T-cell (primary cell): Measurements from ENCODE around the gene TSPEAR. TPM values are rescaled to one million over a fixed set of nuclear protein-coding genes. Genes with fewer than 3 reads are reported as not detected.

Experiments
- ATAC-seq, 4 experiments: fragments of 200-7000 bp in 3 of 4; fragments of 150-1000 bp in 1 of 4; cut with Tn5 transposase; replicated peaks in 1 of 4; 1 replicate in 3 of 4; 2 replicates in 1 of 4; pipeline ENCODE4 v1.10.0; 2021; ENCODE audit warnings: moderate library complexity in 3 of 4, mild to moderate bottlenecking in 2 of 4, moderate number of reproducible peaks in 1 of 4
- CTCF ChIA-PET, 2 donors: fragments of 300-600 bp; sonication (Branson Sonifier 250); formaldehyde crosslinking; loops; one replicate each; lab custom pipeline; 2022; ENCODE audit warnings: antibody characterized with exemption in 2 of 2; lab: Charles Lee
- POLR2A ChIA-PET, 2 donors: fragments of 300-600 bp; sonication (Branson Sonifier 250); formaldehyde crosslinking; loops; one replicate each; lab custom pipeline; 2022; ENCODE audit warnings: antibody characterized with exemption in 2 of 2; lab: Charles Lee
- DNase-seq, 35 experiments: peaks; one replicate each; pipeline versions ENCODE4 v3.0.0 to v3.0.0-alpha.2; 2013 to 2023
- H3K27ac ChIP-seq: one replicate; pipeline ENCODE4 v1.5.1; 2013; ENCODE audit warnings: low read length
- H3K27me3 ChIP-seq, 2 experiments: replicated peaks in 1 of 2; 1 replicate in 1 of 2; 2 replicates in 1 of 2; pipeline versions ENCODE4 v1.6.1 to v1.7.0; 2013; ENCODE audit warnings: low read length in 1 of 2, mixed read lengths in 1 of 2; ENCODE audit not compliant: control insufficient read depth in 2 of 2, insufficient read depth in 2 of 2; ENCODE audit errors: extremely low read depth in 1 of 2
- H3K36me3 ChIP-seq, 2 donors: 1 replicate in 1 of 2; 2 replicates in 1 of 2; pipeline versions ENCODE4 v1.6.1 to v1.7.0; 2013; ENCODE audit warnings: low read length in 1 of 2; ENCODE audit not compliant: control insufficient read depth in 2 of 2, insufficient read depth in 1 of 2; ENCODE audit errors: extremely low read depth in 1 of 2
- H3K4me1 ChIP-seq, 2 experiments: 1 replicate in 1 of 2; 2 replicates in 1 of 2; pipeline versions ENCODE4 v1.6.1 to v1.7.0; 2013; ENCODE audit warnings: low read length in 2 of 2, mixed read lengths in 1 of 2; ENCODE audit not compliant: insufficient read depth in 2 of 2, control insufficient read depth in 1 of 2; ENCODE audit errors: extremely low read depth in 1 of 2
- H3K4me3 ChIP-seq, 2 donors: 1 replicate in 1 of 2; 2 replicates in 1 of 2; pipeline versions ENCODE4 v1.5.1 to v1.7.0; 2013; ENCODE audit warnings: mild to moderate bottlenecking in 2 of 2, low read length in 1 of 2, moderate library complexity in 1 of 2; ENCODE audit not compliant: control insufficient read depth in 1 of 2; ENCODE audit errors: extremely low read depth in 1 of 2
- H3K9me3 ChIP-seq: 2 replicates; pipeline ENCODE4 v1.7.0; 2013
- H3K27ac Mint-ChIP-seq, 2 donors: one replicate each; pipeline ENCODE4 v1.8.0; 2020 to 2021; ENCODE audit warnings: mild to moderate bottlenecking in 2 of 2, mixed read lengths in 2 of 2
- H3K27me3 Mint-ChIP-seq, 2 donors: one replicate each; pipeline ENCODE4 v1.8.0; 2021 to 2022; ENCODE audit warnings: mixed read lengths in 2 of 2
- H3K36me3 Mint-ChIP-seq: one replicate; pipeline ENCODE4 v1.8.0; 2021; ENCODE audit warnings: mixed read lengths
- H3K4me1 Mint-ChIP-seq, 3 donors: one replicate each; pipeline ENCODE4 v1.8.0; 2020 to 2022; ENCODE audit warnings: mixed read lengths in 3 of 3, mild to moderate bottlenecking in 1 of 3
- H3K4me3 Mint-ChIP-seq, 3 donors: one replicate each; pipeline ENCODE4 v1.8.0; 2020 to 2022; ENCODE audit warnings: mild to moderate bottlenecking in 3 of 3, mixed read lengths in 3 of 3, moderate library complexity in 3 of 3
- H3K9me3 Mint-ChIP-seq, 3 donors: one replicate each; pipeline ENCODE4 v1.8.0; 2020 to 2022; ENCODE audit warnings: mixed read lengths in 3 of 3
- WGBS: methylation state at CpG from one replicate; pipeline ENCODE4 v1.1.5; 2013; ENCODE audit warnings: missing lambda C conversion rate; ENCODE audit not compliant: insufficient coverage; 5-methylcytosine and 5-hydroxymethylcytosine counted together
- total RNA-seq, 35 experiments: library from RNA in 6 of 35; stranded (reverse) in 6 of 35; fragments of 120-200 nt in 1 of 35; gene quantifications; one replicate each; pipeline versions ENCODE4 v1.2.1 to v1.2.4 and lab custom pipeline; 2013 to 2026

Gene TSPEAR
- total RNA-seq, 5 donors from 2014 or later (not counting 1 experiment from before 2014, with no cell fraction given): not detected

DNA sequence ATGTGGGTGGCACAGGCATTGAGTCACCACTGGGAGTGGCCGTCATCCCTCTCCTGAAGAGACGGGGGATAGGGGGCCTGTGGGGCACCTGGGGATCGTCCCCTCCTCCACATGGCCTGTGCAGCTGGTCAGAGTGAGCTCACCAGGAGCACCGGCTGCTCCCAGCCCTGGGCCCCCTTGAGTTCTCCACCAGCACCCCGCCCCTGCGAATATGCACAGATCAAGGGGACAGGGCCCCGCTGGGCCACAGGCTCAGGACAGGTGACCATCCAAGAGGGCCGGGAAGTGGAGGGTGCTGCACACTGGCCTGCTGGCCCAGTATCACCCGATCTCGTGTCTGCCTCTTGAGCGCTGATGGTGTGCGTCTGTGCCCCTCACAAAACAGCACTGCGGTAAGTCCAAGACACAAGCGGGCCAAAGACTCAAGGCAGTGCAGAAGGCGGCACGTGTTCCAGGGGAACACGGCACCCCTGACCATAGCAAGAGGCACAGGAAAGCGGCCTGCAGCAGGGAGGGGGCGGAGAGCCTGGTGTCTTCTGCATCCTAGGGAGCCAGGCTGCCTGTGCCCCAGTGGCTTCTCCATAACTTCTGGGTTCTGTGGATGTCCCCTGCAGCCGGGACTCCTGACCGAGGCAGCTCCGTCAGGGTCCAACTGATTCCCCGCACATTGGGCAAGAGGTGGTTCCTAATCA, 18.1 kb upstream of the TSPEAR start:
- no peak overlapping the region for H3K4me3 Mint-ChIP-seq
- CTCF ChIA-PET: no interaction called here
- H3K9me3 Mint-ChIP-seq: no peaks in the 10 kb centered on the region
- no peak overlapping the region for H3K27ac Mint-ChIP-seq
- DNase-seq (no peak), ATAC-seq (no peak)
- peaks cover 0 to 43% of the 10 kb centered on the region in 2 experiments for H3K27me3 ChIP-seq
- no peaks in the 10 kb centered on the region for H3K9me3 ChIP-seq
- H3K4me1 Mint-ChIP-seq: no peaks in the 10 kb centered on the region
- no peaks in the 10 kb centered on the region for H3K36me3 Mint-ChIP-seq
- 91% methylated on average over 20 of the region's 23 CpGs for WGBS
- peaks cover 12 to 36% of the 10 kb centered on the region in 2 donors for H3K27me3 Mint-ChIP-seq
- no peaks in the 10 kb centered on the region for H3K36me3 ChIP-seq
- POLR2A ChIA-PET: no interaction called here
- H3K4me3 ChIP-seq: no peak overlapping the region
- H3K4me1 ChIP-seq: no peaks in the 10 kb centered on the region
- H3K27ac ChIP-seq: no peak overlapping the region

DNA sequence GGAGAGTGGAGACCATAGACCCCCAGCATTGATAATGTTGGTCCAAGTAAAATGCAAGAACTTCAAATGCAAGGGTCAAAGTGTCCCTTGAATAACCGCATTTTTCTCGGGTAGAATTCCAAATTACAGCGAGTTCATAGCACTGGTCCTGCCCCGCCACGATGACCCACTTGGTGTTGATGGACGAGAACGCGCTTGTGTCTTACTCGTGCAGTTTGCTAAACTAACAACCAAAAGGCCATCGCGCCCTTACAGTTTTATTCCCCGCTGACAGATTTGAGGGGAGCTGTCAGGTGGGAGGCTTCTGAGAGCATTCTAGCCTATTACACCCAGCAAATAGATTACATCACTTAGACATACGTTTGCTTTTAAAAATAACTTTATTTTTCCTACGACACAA, 17.3 kb upstream of the TSPEAR start:
- 78% methylated on average over 10 of the region's 14 CpGs for WGBS
- peaks cover 0 to 45% of the 10 kb centered on the region in 2 experiments for H3K27me3 ChIP-seq
- H3K27me3 Mint-ChIP-seq: peaks cover 12 to 40% of the 10 kb centered on the region in 2 donors
- CTCF ChIA-PET: no interaction called here
- no peaks in the 10 kb centered on the region for H3K9me3 Mint-ChIP-seq
- no peak overlapping the region for H3K27ac Mint-ChIP-seq
- no peaks in the 10 kb centered on the region for H3K36me3 ChIP-seq
- no peak overlapping the region for H3K4me3 Mint-ChIP-seq
- ATAC-seq: no peak
- no peak overlapping the region for H3K4me3 ChIP-seq
- no peaks in the 10 kb centered on the region for H3K36me3 Mint-ChIP-seq
- peaks cover 0 to 4% (median 4%) of the 10 kb centered on the region in 3 donors for H3K4me1 Mint-ChIP-seq
- no peak for DNase-seq
- H3K27ac ChIP-seq: no peak overlapping the region
- H3K9me3 ChIP-seq: no peaks in the 10 kb centered on the region
- POLR2A ChIA-PET: no interaction called here
- H3K4me1 ChIP-seq: peaks cover 0 to 5% of the 10 kb centered on the region in 2 experiments

DNA sequence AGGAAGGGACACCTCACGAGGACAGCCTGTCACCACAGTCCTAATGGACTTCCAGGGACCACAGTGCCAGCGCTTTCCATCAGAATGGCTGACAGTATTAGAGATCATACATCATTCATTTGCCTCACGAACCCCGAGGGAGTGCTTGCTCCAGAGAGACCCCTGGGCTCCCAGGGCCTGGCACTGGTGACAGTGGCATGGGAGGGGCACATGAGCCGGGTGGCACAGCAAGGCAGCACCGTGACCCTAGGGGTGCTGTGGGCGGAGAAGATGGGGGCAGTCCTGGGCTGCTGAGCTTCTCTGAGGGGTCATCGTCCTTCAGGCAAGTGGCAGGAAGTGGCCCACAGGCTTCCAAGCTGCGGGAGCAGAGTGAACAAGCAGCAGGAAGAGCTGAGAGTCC, 16.4 kb upstream of the TSPEAR start:
- Histone ChIP-seq H3K4me3 (no peak overlapping the region), H3K27ac (no peak overlapping the region), H3K27me3 (peaks cover 0 to 48% of the 10 kb centered on the region in 2 experiments), H3K36me3 (no peaks in the 10 kb centered on the region), H3K4me1 (peaks cover 0 to 14% of the 10 kb centered on the region in 2 experiments), H3K9me3 (no peaks in the 10 kb centered on the region)
- POLR2A ChIA-PET: no interaction called here
- Mint-ChIP-seq H3K9me3 (no peaks in the 10 kb centered on the region), H3K4me3 (no peak overlapping the region), H3K27ac (no peak overlapping the region), H3K4me1 (peaks cover 8 to 10% (median 10%) of the 10 kb centered on the region in 3 donors), H3K27me3 (peaks cover 16 to 44% of the 10 kb centered on the region in 2 donors), H3K36me3 (no peaks in the 10 kb centered on the region)
- 75% methylated on average over 9 of the region's 9 CpGs for WGBS
- DNase-seq (no peak), ATAC-seq (no peak)
- CTCF ChIA-PET: no interaction called here

DNA sequence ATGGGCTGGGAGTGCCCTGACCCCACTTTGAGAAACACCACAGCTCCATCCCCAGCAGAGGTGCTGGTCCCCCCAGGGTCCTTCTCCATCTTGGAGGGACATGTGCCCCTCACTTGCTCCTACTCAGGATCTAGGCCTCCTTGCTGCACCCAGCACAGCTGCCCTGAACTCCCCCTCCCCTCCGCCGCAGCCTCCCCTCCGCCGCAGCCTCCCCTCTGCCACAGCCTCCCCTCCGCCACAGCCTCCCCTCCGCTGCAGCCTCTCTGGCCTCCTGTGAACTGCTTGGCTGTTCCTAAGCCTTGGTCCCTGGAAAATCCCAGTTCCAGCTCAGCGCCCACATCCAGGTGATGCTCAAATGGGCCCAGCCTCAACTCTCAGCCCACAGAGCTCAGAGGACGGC, 15.9 kb upstream of the TSPEAR start:
- H3K27ac Mint-ChIP-seq: no peak overlapping the region
- ChIA-PET POLR2A (no interaction called here), CTCF (no interaction called here)
- peaks cover 0 to 51% of the 10 kb centered on the region in 2 experiments for H3K27me3 ChIP-seq
- no peaks in the 10 kb centered on the region for H3K36me3 ChIP-seq
- no peak overlapping the region for H3K4me3 ChIP-seq
- peaks cover 11 to 14% (median 13%) of the 10 kb centered on the region in 3 donors for H3K4me1 Mint-ChIP-seq
- DNase-seq (no peak), ATAC-seq (no peak)
- H3K4me1 ChIP-seq: peaks cover 0 to 17% of the 10 kb centered on the region in 2 experiments
- 91% methylated on average over 8 of the region's 8 CpGs for WGBS
- H3K36me3 Mint-ChIP-seq: no peaks in the 10 kb centered on the region
- H3K9me3 ChIP-seq: no peaks in the 10 kb centered on the region
- no peaks in the 10 kb centered on the region for H3K9me3 Mint-ChIP-seq
- no peak overlapping the region for H3K4me3 Mint-ChIP-seq
- no peak overlapping the region for H3K27ac ChIP-seq
- peaks cover 17 to 48% of the 10 kb centered on the region in 2 donors for H3K27me3 Mint-ChIP-seq

DNA sequence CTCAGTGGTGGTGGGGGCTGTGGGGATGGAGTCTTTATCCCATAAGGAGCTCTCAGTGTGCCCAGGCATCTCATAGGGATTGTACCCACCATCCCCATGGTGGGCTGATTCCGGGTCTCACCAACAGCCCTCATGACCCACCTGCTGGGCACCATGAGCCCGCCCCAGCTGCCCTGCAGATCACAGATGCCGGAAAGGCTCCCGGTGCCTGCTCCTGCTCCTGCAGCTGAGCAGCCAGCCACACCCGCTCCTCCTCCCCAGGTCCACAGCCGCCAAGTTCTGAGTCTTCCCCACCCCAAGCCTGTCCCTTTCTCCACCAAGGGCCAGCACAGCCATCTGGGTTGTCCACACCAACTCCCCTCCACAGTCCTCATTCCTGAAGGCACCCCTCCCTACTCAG, 15.5 kb upstream of the TSPEAR start:
- Histone ChIP-seq H3K27ac (no peak overlapping the region), H3K4me1 (peaks cover 0 to 17% of the 10 kb centered on the region in 2 experiments), H3K36me3 (no peaks in the 10 kb centered on the region), H3K27me3 (peaks cover 0 to 56% of the 10 kb centered on the region in 2 experiments), H3K9me3 (no peaks in the 10 kb centered on the region), H3K4me3 (no peak overlapping the region)
- Mint-ChIP-seq H3K4me1 (peaks cover 11 to 14% (median 13%) of the 10 kb centered on the region in 3 donors), H3K9me3 (no peaks in the 10 kb centered on the region), H3K27me3 (peaks cover 17 to 52% of the 10 kb centered on the region in 2 donors), H3K36me3 (no peaks in the 10 kb centered on the region), H3K27ac (no peak overlapping the region), H3K4me3 (no peak overlapping the region)
- 94% methylated on average over 6 of the region's 6 CpGs for WGBS
- no peak for DNase-seq
- ChIA-PET POLR2A (no interaction called here), CTCF (no interaction called here)
- no peak for ATAC-seq

GRCh38 chr21:44724926-44725325, 13.6 kb upstream of the TSPEAR start:
- peaks cover 0 to 17% of the 10 kb centered on the region in 2 experiments for H3K4me1 ChIP-seq
- Mint-ChIP-seq H3K9me3 (no peaks in the 10 kb centered on the region), H3K36me3 (no peaks in the 10 kb centered on the region), H3K4me1 (peaks cover 11 to 14% (median 13%) of the 10 kb centered on the region in 3 donors), H3K4me3 (no peak overlapping the region), H3K27me3 (peaks cover 23 to 57% of the 10 kb centered on the region in 2 donors), H3K27ac (peak overlapping the region in 1 of 2 donors; percentile 39)
- ChIA-PET CTCF (no interaction called here), POLR2A (no interaction called here)
- peaks cover 2 to 61% of the 10 kb centered on the region in 2 experiments for H3K27me3 ChIP-seq
- 91% methylated on average over 12 of the region's 14 CpGs for WGBS
- H3K27ac ChIP-seq: no peak overlapping the region
- ATAC-seq (no peak), DNase-seq (no peak)
- no peaks in the 10 kb centered on the region for H3K9me3 ChIP-seq
- no peak overlapping the region for H3K4me3 ChIP-seq
- no peaks in the 10 kb centered on the region for H3K36me3 ChIP-seq
